Astrocyte (in vitro differentiated cells and primary cell): Measurements from ENCODE around the gene WDR6. TPM values are rescaled to one million over a fixed set of nuclear protein-coding genes. Genes with fewer than 3 reads are reported as not detected.

Source experiments
- DNase-seq: peaks from one replicate; pipeline ENCODE4 v3.0.0-alpha.2; 2010; ENCODE audit warnings: low read depth
- FAIRE-seq: peaks from 2 replicates; lab custom pipeline; 2011; peaks lifted over from hg19 to GRCh38; lab: Jason Lieb, UNC
- H2AFZ ChIP-seq: 2 replicates; pipeline ENCODE4 v1.6.0; 2012; ENCODE audit warnings: low read depth, low read length, inconsistent platforms
- H3K27ac ChIP-seq: 2 replicates; pipeline ENCODE4 v1.5.1; 2011; ENCODE audit warnings: low read depth, low read length, inconsistent platforms
- H3K27me3 ChIP-seq: 2 replicates; pipeline ENCODE4 v1.6.0; 2011; ENCODE audit warnings: low read length, inconsistent platforms; ENCODE audit not compliant: insufficient read depth
- H3K36me3 ChIP-seq: 2 replicates; pipeline ENCODE4 v1.5.1; 2011; ENCODE audit warnings: low read length, inconsistent platforms; ENCODE audit not compliant: insufficient read depth
- H3K4me1 ChIP-seq: 2 replicates; pipeline ENCODE4 v1.5.1; 2011; ENCODE audit warnings: low read length, inconsistent platforms; ENCODE audit not compliant: insufficient read depth
- H3K4me2 ChIP-seq: 2 replicates; pipeline ENCODE4 v1.6.0; 2012; ENCODE audit warnings: low read length, inconsistent platforms
- H3K4me3 ChIP-seq: 2 replicates; pipeline ENCODE4 v1.5.1; 2011; ENCODE audit warnings: low read depth, mild to moderate bottlenecking, low read length, inconsistent platforms; ENCODE audit not compliant: insufficient read depth
- H3K79me2 ChIP-seq: 2 replicates; pipeline ENCODE4 v1.6.0; 2012; ENCODE audit warnings: mild to moderate bottlenecking, low read length, inconsistent platforms; ENCODE audit not compliant: insufficient read depth
- H3K9ac ChIP-seq: 2 replicates; pipeline ENCODE4 v1.6.0; 2012; ENCODE audit warnings: mild to moderate bottlenecking, low read length, inconsistent platforms
- H3K9me3 ChIP-seq: 2 replicates; pipeline ENCODE4 v1.5.1; 2012; ENCODE audit warnings: low read depth, mild to moderate bottlenecking, low read length, inconsistent platforms; ENCODE audit not compliant: insufficient read depth
- H4K20me1 ChIP-seq: 2 replicates; pipeline ENCODE4 v1.6.0; 2012; ENCODE audit warnings: low read length, inconsistent platforms; ENCODE audit not compliant: insufficient read depth
- H3K27ac Mint-ChIP-seq: one replicate; pipeline ENCODE4 v1.8.0; 2021; ENCODE audit warnings: mild to moderate bottlenecking, mixed read lengths; ENCODE audit not compliant: unreplicated experiment
- H3K27me3 Mint-ChIP-seq: one replicate; pipeline ENCODE4 v1.8.0; 2021; ENCODE audit warnings: low read depth, mixed read lengths; ENCODE audit not compliant: unreplicated experiment
- H3K36me3 Mint-ChIP-seq: one replicate; pipeline ENCODE4 v1.8.0; 2021; ENCODE audit warnings: low read depth, mixed read lengths; ENCODE audit not compliant: unreplicated experiment
- H3K4me1 Mint-ChIP-seq: one replicate; pipeline ENCODE4 v1.8.0; 2021; ENCODE audit warnings: low read depth, mixed read lengths; ENCODE audit not compliant: unreplicated experiment
- H3K4me3 Mint-ChIP-seq: one replicate; pipeline ENCODE4 v1.8.0; 2021; ENCODE audit warnings: mild to moderate bottlenecking, moderate library complexity, mixed read lengths; ENCODE audit not compliant: unreplicated experiment
- H3K9me3 Mint-ChIP-seq: one replicate; pipeline ENCODE4 v1.8.0; 2021; ENCODE audit warnings: mild to moderate bottlenecking, mixed read lengths; ENCODE audit not compliant: unreplicated experiment
- CTCF ChIP-seq: IDR thresholded peaks from 2 replicates; pipeline ENCODE4 v1.5.1; 2011; ENCODE audit warnings: low read depth, mild to moderate bottlenecking, inconsistent platforms, low read length, moderate library complexity; ENCODE audit not compliant: insufficient read depth
- EZH2 ChIP-seq: IDR thresholded peaks from 2 replicates; pipeline ENCODE4 v1.6.1; 2012; ENCODE audit warnings: mild to moderate bottlenecking, low read length, inconsistent platforms; ENCODE audit not compliant: insufficient read depth
- total RNA-seq: library from RNA; stranded (reverse); gene quantifications from 2 replicates; pipeline ENCODE4 v1.2.1, GENCODE V29; 2021

WDR6 gene
- total RNA-seq, 1 donor from 2014 or later = 130 TPM

- Mint-ChIP-seq H3K27me3 (no peaks in the 10 kb centered on the region), H3K9me3 (no peaks in the 10 kb centered on the region), H3K36me3 (peaks cover 23% of the 10 kb centered on the region), H3K4me1 (peaks cover 17% of the 10 kb centered on the region), H3K27ac (no peak overlapping the region), H3K4me3 (no peak overlapping the region)
- no peak overlapping the region for H3K27ac ChIP-seq
- DNase-seq (no peak), FAIRE-seq (no peak)
- no peaks in the 10 kb centered on the region for H3K79me2 ChIP-seq
- no peaks in the 10 kb centered on the region for H3K27me3 ChIP-seq
- H3K36me3 ChIP-seq = peaks cover 28% of the 10 kb centered on the region
- no peak overlapping the region for H3K4me3 ChIP-seq
- H3K9me3 ChIP-seq = no peaks in the 10 kb centered on the region
- TF ChIP-seq CTCF (no peak), EZH2 (no peak)
- peaks cover 19% of the 10 kb centered on the region for H4K20me1 ChIP-seq
- no peak overlapping the region for H3K4me2 ChIP-seq
- peaks cover 8% of the 10 kb centered on the region for H3K4me1 ChIP-seq
- no peak overlapping the region for H3K9ac ChIP-seq
- H2AFZ ChIP-seq = no peak overlapping the region
These were observed 22.5 kb upstream of the WDR6 start for GRCh38 chr3:48984663-48985062.

- DNase-seq (no peak), FAIRE-seq (no peak)
- Mint-ChIP-seq H3K4me3 (peak overlapping the region; percentile 3), H3K9me3 (no peaks in the 10 kb centered on the region), H3K4me1 (peaks cover 19% of the 10 kb centered on the region), H3K36me3 (peaks cover 16% of the 10 kb centered on the region), H3K27ac (no peak overlapping the region), H3K27me3 (no peaks in the 10 kb centered on the region)
- peaks cover 13% of the 10 kb centered on the region for H3K4me1 ChIP-seq
- H3K4me2 ChIP-seq = no peak overlapping the region
- H3K36me3 ChIP-seq = peaks cover 19% of the 10 kb centered on the region
- no peak overlapping the region for H2AFZ ChIP-seq
- peaks cover 19% of the 10 kb centered on the region for H4K20me1 ChIP-seq
- H3K4me3 ChIP-seq = no peak overlapping the region
- H3K9ac ChIP-seq = no peak overlapping the region
- H3K9me3 ChIP-seq = no peaks in the 10 kb centered on the region
- TF ChIP-seq CTCF = no peak
- no peak for TF ChIP-seq EZH2
- H3K27me3 ChIP-seq = no peaks in the 10 kb centered on the region
- no peak overlapping the region for H3K27ac ChIP-seq
- peaks cover 8% of the 10 kb centered on the region for H3K79me2 ChIP-seq
These were observed 21.3 kb upstream of the WDR6 start for GRCh38 chr3:48985831-48986376.

GRCh38 chr3:48989126-48989795, 17.9 kb upstream of the WDR6 start:
- no peaks in the 10 kb centered on the region for H3K9me3 Mint-ChIP-seq
- Histone ChIP-seq H3K4me1 (peaks cover 23% of the 10 kb centered on the region), H3K9me3 (no peaks in the 10 kb centered on the region), H3K27me3 (no peaks in the 10 kb centered on the region), H3K27ac (peak overlapping the region; percentile 88), H3K9ac (peak overlapping the region; percentile 78), H2AFZ (peak overlapping the region; percentile 69), H4K20me1 (peaks cover 17% of the 10 kb centered on the region), H3K4me3 (peak overlapping the region; percentile 69), H3K4me2 (peak overlapping the region; percentile 84), H3K79me2 (peaks cover 25% of the 10 kb centered on the region), H3K36me3 (peaks cover 11% of the 10 kb centered on the region)
- H3K27ac Mint-ChIP-seq = peak overlapping the region; percentile 97
- DNase-seq (no peak), FAIRE-seq (no peak)
- H3K4me1 Mint-ChIP-seq = peaks cover 26% of the 10 kb centered on the region
- H3K4me3 Mint-ChIP-seq = peak overlapping the region; percentile 87
- peaks cover 8% of the 10 kb centered on the region for H3K36me3 Mint-ChIP-seq
- H3K27me3 Mint-ChIP-seq = no peaks in the 10 kb centered on the region
- TF ChIP-seq CTCF (no peak), EZH2 (no peak)
